K562 (cell line): ENCODE measurements around the gene YJU2. TPM values are rescaled to one million over a fixed set of nuclear protein-coding genes. Genes with fewer than 3 reads are reported as not detected.

Experiments used
- C11orf30 ChIP-seq: fragments of 450-650 bp; IDR thresholded peaks from 2 replicates; pipeline ENCODE4 v1.6.1; 2016; ENCODE audit warnings: low read depth, mild to moderate bottlenecking
- EP400 ChIP-seq: fragments of 450-650 bp; IDR thresholded peaks from 2 replicates; pipeline ENCODE4 v1.6.1; 2017; ENCODE audit warnings: antibody characterized with exemption, mild to moderate bottlenecking, moderate library complexity
- FOS ChIP-seq: IDR thresholded peaks from 3 replicates; pipeline ENCODE4 v1.6.1; 2011; ENCODE audit not compliant: insufficient read length; ENCODE audit errors: extremely low read depth
- GMEB1 ChIP-seq: fragments of 250-450 bp; sonication (Bioruptor Pico); IDR thresholded peaks from 2 replicates; pipeline ENCODE4 v1.4.0; 2020; ENCODE audit warnings: mild to moderate bottlenecking
- PHF20 ChIP-seq: fragments of 450-650 bp; IDR thresholded peaks from 2 replicates; pipeline ENCODE4 v1.6.1; 2018; ENCODE audit not compliant: partially characterized antibody
- POLR2AphosphoS2 ChIP-seq: IDR thresholded peaks from 2 replicates; pipeline ENCODE4 v1.6.1; 2012; ENCODE audit warnings: low read length, improper control_type of control experiment
- POLR2B ChIP-seq: fragments of 450-650 bp; IDR thresholded peaks from 2 replicates; pipeline ENCODE4 v1.6.1; 2018; ENCODE audit warnings: low read depth; ENCODE audit not compliant: partially characterized antibody
- SMAD4 ChIP-seq: fragments of 250-450 bp; sonication (Bioruptor Pico); conservative IDR thresholded peaks from 2 replicates; pipeline ENCODE4 v1.8.0; 2021; ENCODE audit warnings: inconsistent platforms, mild to moderate bottlenecking, moderate library complexity
- STAG1 ChIP-seq: sonication (generic); formaldehyde crosslinking; IDR thresholded peaks from 2 replicates; pipeline ENCODE4 v1.5.0; 2020; ENCODE audit warnings: missing genetic modification reagents, borderline replicate concordance
- TAF15 ChIP-seq: fragments of 200-400 bp; formaldehyde crosslinking; IDR thresholded peaks from 2 replicates; pipeline ENCODE4 v1.6.1; 2017; ENCODE audit warnings: mild to moderate bottlenecking, low read depth, low read length, moderate library complexity
- VEZF1 ChIP-seq: fragments of 200-800 bp; sonication (Bioruptor generic); IDR thresholded peaks from 2 replicates; pipeline ENCODE4 v1.6.1; 2017; ENCODE audit warnings: missing genetic modification characterization, missing compliant biosample characterization
- ZBTB7A ChIP-seq: IDR thresholded peaks from 2 replicates; pipeline ENCODE4 v1.6.1; 2011; ENCODE audit warnings: low read depth, mild to moderate bottlenecking, low read length, moderate library complexity, borderline replicate concordance; ENCODE audit not compliant: control insufficient read depth
- ZNF263 ChIP-seq: sonication (generic); formaldehyde crosslinking; IDR thresholded peaks from 2 replicates; pipeline ENCODE4 v1.8.0; 2022; ENCODE audit warnings: mild to moderate bottlenecking, missing genetic modification reagents, borderline replicate concordance
- ZNF717 ChIP-seq: fragments of 250-450 bp; sonication (Bioruptor Pico); IDR thresholded peaks from 2 replicates; pipeline ENCODE4 v1.5.0; 2021
- ZNF766 ChIP-seq: fragments of 200-800 bp; sonication (Bioruptor generic); conservative IDR thresholded peaks from 2 replicates; pipeline ENCODE4 v1.6.1; 2016; ENCODE audit warnings: missing genetic modification characterization, missing compliant biosample characterization
- polyA plus RNA-seq, 8 experiments: library from polyadenylated mRNA; depleted of rRNA in 4 of 8; stranded (reverse) in 5 of 8; unstranded in 3 of 8; fragments of >200 nt; fragmentation: Nextera tagmentation in 2 of 8; fragmentation: Illumina TruSeq in 1 of 8; extraction: Ambion mirVana in 2 of 8; extraction: Trizol in 1 of 8; gene quantifications; 2 replicates each; pipeline versions ENCODE4 v1.2.1 to v1.2.3, GENCODE V29; 2011 to 2014; ENCODE audit warnings: inconsistent platforms in 1 of 8, missing spikeins in 1 of 8
- total RNA-seq, 7 experiments: library from RNA; depleted of rRNA in 6 of 7; stranded (reverse); fragments of >200 nt in 6 of 7; fragmentation: Illumina TruSeq in 2 of 7; extraction: Trizol in 2 of 7; gene quantifications; 2 replicates each; pipeline versions ENCODE4 v1.2.1 to v1.2.3, GENCODE V29; 2011 to 2021; ENCODE audit warnings: low replicate concordance in 1 of 7
- TF ChIP-seq, protein P1 (sequence below), 2 experiments: fragments of 450-650 bp; IDR thresholded peaks; 2 replicates each; pipeline ENCODE4 v1.6.1; 2016
- TF ChIP-seq, protein P2 (sequence below): fragments of 250-450 bp; sonication (Bioruptor Pico); IDR thresholded peaks from 2 replicates; pipeline ENCODE4 v1.5.0; 2021
- TF ChIP-seq, protein P3 (sequence below): fragments of 450-650 bp; IDR thresholded peaks from 2 replicates; pipeline ENCODE4 v1.6.1; 2014; ENCODE audit warnings: low read depth, mild to moderate bottlenecking, moderate library complexity, borderline replicate concordance

YJU2 gene
- total and polyA plus RNA-seq, 9 of the 15 experiments (the other 6 are each of a cell fraction or from before 2014, with no cell fraction given), result 0.41 to 34.9 (median 19.3) TPM

- no peak for TF ChIP-seq STAG1 (CRISPR knock-in tag)
- TF ChIP-seq, protein P1, sequence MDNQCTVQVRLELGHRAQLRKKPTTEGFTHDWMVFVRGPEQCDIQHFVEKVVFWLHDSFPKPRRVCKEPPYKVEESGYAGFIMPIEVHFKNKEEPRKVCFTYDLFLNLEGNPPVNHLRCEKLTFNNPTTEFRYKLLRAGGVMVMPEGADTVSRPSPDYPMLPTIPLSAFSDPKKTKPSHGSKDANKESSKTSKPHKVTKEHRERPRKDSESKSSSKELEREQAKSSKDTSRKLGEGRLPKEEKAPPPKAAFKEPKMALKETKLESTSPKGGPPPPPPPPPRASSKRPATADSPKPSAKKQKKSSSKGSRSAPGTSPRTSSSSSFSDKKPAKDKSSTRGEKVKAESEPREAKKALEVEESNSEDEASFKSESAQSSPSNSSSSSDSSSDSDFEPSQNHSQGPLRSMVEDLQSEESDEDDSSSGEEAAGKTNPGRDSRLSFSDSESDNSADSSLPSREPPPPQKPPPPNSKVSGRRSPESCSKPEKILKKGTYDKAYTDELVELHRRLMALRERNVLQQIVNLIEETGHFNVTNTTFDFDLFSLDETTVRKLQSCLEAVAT (IDR thresholded peaks at IDR 0.05), result peak in 1 of 2 experiments; percentile 98; a peak in 2 of 4 replicates
- no peak for TF ChIP-seq ZNF717 (CRISPR knock-in tag)
- TF ChIP-seq VEZF1 (CRISPR knock-in tag), result peak; percentile 93
- peak; percentile 99 for TF ChIP-seq C11orf30
- TF ChIP-seq PHF20, result peak; percentile 99
- TF ChIP-seq ZNF263 (CRISPR knock-in tag), result peak; percentile 95
- peak; percentile 100 for TF ChIP-seq FOS
- no peak for TF ChIP-seq ZNF766 (CRISPR knock-in tag)
- TF ChIP-seq POLR2B, result peak; percentile 72
- TF ChIP-seq ZBTB7A, result peak; percentile 39; the same call in 1 of the 2 replicates
- peak; percentile 96 for TF ChIP-seq EP400
- TF ChIP-seq, protein P2, sequence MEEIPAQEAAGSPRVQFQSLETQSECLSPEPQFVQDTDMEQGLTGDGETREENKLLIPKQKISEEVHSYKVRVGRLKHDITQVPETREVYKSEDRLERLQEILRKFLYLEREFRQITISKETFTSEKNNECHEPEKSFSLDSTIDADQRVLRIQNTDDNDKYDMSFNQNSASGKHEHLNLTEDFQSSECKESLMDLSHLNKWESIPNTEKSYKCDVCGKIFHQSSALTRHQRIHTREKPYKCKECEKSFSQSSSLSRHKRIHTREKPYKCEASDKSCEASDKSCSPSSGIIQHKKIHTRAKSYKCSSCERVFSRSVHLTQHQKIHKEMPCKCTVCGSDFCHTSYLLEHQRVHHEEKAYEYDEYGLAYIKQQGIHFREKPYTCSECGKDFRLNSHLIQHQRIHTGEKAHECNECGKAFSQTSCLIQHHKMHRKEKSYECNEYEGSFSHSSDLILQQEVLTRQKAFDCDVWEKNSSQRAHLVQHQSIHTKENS (CRISPR knock-in tag), result no peak
- no peak for TF ChIP-seq TAF15
- no peak; the same call in 1 of the 2 replicates for TF ChIP-seq SMAD4 (CRISPR knock-in tag)
- TF ChIP-seq POLR2AphosphoS2, result no peak
- TF ChIP-seq, protein P3, sequence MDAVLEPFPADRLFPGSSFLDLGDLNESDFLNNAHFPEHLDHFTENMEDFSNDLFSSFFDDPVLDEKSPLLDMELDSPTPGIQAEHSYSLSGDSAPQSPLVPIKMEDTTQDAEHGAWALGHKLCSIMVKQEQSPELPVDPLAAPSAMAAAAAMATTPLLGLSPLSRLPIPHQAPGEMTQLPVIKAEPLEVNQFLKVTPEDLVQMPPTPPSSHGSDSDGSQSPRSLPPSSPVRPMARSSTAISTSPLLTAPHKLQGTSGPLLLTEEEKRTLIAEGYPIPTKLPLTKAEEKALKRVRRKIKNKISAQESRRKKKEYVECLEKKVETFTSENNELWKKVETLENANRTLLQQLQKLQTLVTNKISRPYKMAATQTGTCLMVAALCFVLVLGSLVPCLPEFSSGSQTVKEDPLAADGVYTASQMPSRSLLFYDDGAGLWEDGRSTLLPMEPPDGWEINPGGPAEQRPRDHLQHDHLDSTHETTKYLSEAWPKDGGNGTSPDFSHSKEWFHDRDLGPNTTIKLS, result peak; percentile 97
- peak; percentile 45 for TF ChIP-seq GMEB1
These were observed at the start of gene YJU2 (continued) for GRCh38 chr19:4246767-4247593.
